Measurements from ENCODE around the gene ROS1.

Gene ROS1

GRCh38 chr6:117328005-117328389 lies 97.7 kb downstream of the ROS1 start:
- H3K36me3 Mint-ChIP-seq (ENCODE audit: low read depth) = no peaks in the 10 kb centered on the region
- no peak overlapping the region for H3K4me3 Mint-ChIP-seq
- peaks cover 19% of the 10 kb centered on the region for H3K27me3 Mint-ChIP-seq
- DNase-seq (no peak), ATAC-seq (no peak)
- H3K4me1 Mint-ChIP-seq = no peaks in the 10 kb centered on the region
- H3K27ac Mint-ChIP-seq = no peak overlapping the region
- peaks cover 7% of the 10 kb centered on the region for H3K9me3 Mint-ChIP-seq

GRCh38 chr6:117327149-117328004 lies 98.4 kb downstream of the ROS1 start:
- ATAC-seq = no peak
- no peak overlapping the region for H3K4me3 Mint-ChIP-seq
- peaks cover 2% of the 10 kb centered on the region for H3K9me3 Mint-ChIP-seq
- DNase-seq = no peak
- peaks cover 15% of the 10 kb centered on the region for H3K27me3 Mint-ChIP-seq
- no peaks in the 10 kb centered on the region for H3K4me1 Mint-ChIP-seq
- H3K36me3 Mint-ChIP-seq (ENCODE audit: low read depth) = no peaks in the 10 kb centered on the region
- H3K27ac Mint-ChIP-seq = no peak overlapping the region

GRCh38 chr6:117326396-117326795 lies 99.3 kb downstream of the ROS1 start:
- no peak overlapping the region for H3K4me3 Mint-ChIP-seq
- no peak for ATAC-seq
- no peaks in the 10 kb centered on the region for H3K36me3 Mint-ChIP-seq (ENCODE audit: low read depth)
- H3K27ac Mint-ChIP-seq = no peak overlapping the region
- no peaks in the 10 kb centered on the region for H3K4me1 Mint-ChIP-seq
- H3K27me3 Mint-ChIP-seq = peaks cover 12% of the 10 kb centered on the region
- no peaks in the 10 kb centered on the region for H3K9me3 Mint-ChIP-seq
- no peak for DNase-seq

- DNase-seq = no peak
- Mint-ChIP-seq H3K27ac (no peak overlapping the region), H3K4me1 (no peaks in the 10 kb centered on the region), H3K36me3 (ENCODE audit: low read depth) (no peaks in the 10 kb centered on the region), H3K9me3 (no peaks in the 10 kb centered on the region), H3K4me3 (no peak overlapping the region), H3K27me3 (peaks cover 7% of the 10 kb centered on the region)
- no peak for ATAC-seq
Measured at GRCh38 chr6:117317261-117317660, 108.5 kb downstream of the ROS1 start.

GRCh38 chr6:117311726-117312125 lies 114.0 kb downstream of the ROS1 start:
- H3K4me3 Mint-ChIP-seq = no peak overlapping the region
- H3K27ac Mint-ChIP-seq = no peak overlapping the region
- H3K9me3 Mint-ChIP-seq = no peaks in the 10 kb centered on the region
- DNase-seq (no peak), ATAC-seq (no peak)
- no peaks in the 10 kb centered on the region for H3K4me1 Mint-ChIP-seq
- no peaks in the 10 kb centered on the region for H3K36me3 Mint-ChIP-seq (ENCODE audit: low read depth)
- peaks cover 6% of the 10 kb centered on the region for H3K27me3 Mint-ChIP-seq

GRCh38 chr6:117311310-117311709 lies 114.4 kb downstream of the ROS1 start:
- ATAC-seq = no peak
- no peak for DNase-seq
- peaks cover 6% of the 10 kb centered on the region for H3K27me3 Mint-ChIP-seq
- no peaks in the 10 kb centered on the region for H3K4me1 Mint-ChIP-seq
- no peaks in the 10 kb centered on the region for H3K9me3 Mint-ChIP-seq
- no peak overlapping the region for H3K27ac Mint-ChIP-seq
- H3K36me3 Mint-ChIP-seq (ENCODE audit: low read depth) = no peaks in the 10 kb centered on the region
- no peak overlapping the region for H3K4me3 Mint-ChIP-seq

GRCh38 chr6:117309611-117310010 lies 116.1 kb downstream of the ROS1 start:
- Mint-ChIP-seq H3K27ac (no peak overlapping the region), H3K4me3 (no peak overlapping the region), H3K4me1 (no peaks in the 10 kb centered on the region), H3K9me3 (no peaks in the 10 kb centered on the region), H3K27me3 (peaks cover 5% of the 10 kb centered on the region), H3K36me3 (ENCODE audit: low read depth) (no peaks in the 10 kb centered on the region)
- no peak for ATAC-seq
- DNase-seq = no peak

GRCh38 chr6:117309069-117309468 lies 116.7 kb downstream of the ROS1 start:
- no peak overlapping the region for H3K27ac Mint-ChIP-seq
- no peak overlapping the region for H3K4me3 Mint-ChIP-seq
- no peaks in the 10 kb centered on the region for H3K9me3 Mint-ChIP-seq
- no peaks in the 10 kb centered on the region for H3K36me3 Mint-ChIP-seq (ENCODE audit: low read depth)
- peaks cover 5% of the 10 kb centered on the region for H3K27me3 Mint-ChIP-seq
- ATAC-seq (no peak), DNase-seq (no peak)
- H3K4me1 Mint-ChIP-seq = no peaks in the 10 kb centered on the region

GRCh38 chr6:117307655-117308054 lies 118.1 kb downstream of the ROS1 start:
- H3K4me1 Mint-ChIP-seq = no peaks in the 10 kb centered on the region
- no peaks in the 10 kb centered on the region for H3K36me3 Mint-ChIP-seq (ENCODE audit: low read depth)
- ATAC-seq (no peak), DNase-seq (no peak)
- H3K27me3 Mint-ChIP-seq = peaks cover 5% of the 10 kb centered on the region
- H3K4me3 Mint-ChIP-seq = no peak overlapping the region
- no peaks in the 10 kb centered on the region for H3K9me3 Mint-ChIP-seq
- H3K27ac Mint-ChIP-seq = no peak overlapping the region

- ATAC-seq (no peak), DNase-seq (no peak)
- no peak overlapping the region for H3K4me3 Mint-ChIP-seq
- H3K27ac Mint-ChIP-seq = no peak overlapping the region
- peaks cover 4% of the 10 kb centered on the region for H3K27me3 Mint-ChIP-seq
- H3K36me3 Mint-ChIP-seq (ENCODE audit: low read depth) = no peaks in the 10 kb centered on the region
- H3K9me3 Mint-ChIP-seq = no peaks in the 10 kb centered on the region
- H3K4me1 Mint-ChIP-seq = no peaks in the 10 kb centered on the region
Measured at GRCh38 chr6:117306227-117306790, 119.4 kb downstream of the ROS1 start.

GRCh38 chr6:117304446-117304845 lies 121.3 kb downstream of the ROS1 start:
- Mint-ChIP-seq H3K36me3 (ENCODE audit: low read depth) (no peaks in the 10 kb centered on the region), H3K4me1 (no peaks in the 10 kb centered on the region), H3K4me3 (no peak overlapping the region), H3K9me3 (no peaks in the 10 kb centered on the region), H3K27ac (no peak overlapping the region), H3K27me3 (peaks cover 2% of the 10 kb centered on the region)
- ATAC-seq (no peak), DNase-seq (no peak)

GRCh38 chr6:117303323-117303722 lies 122.4 kb downstream of the ROS1 start:
- no peak overlapping the region for H3K27ac Mint-ChIP-seq
- H3K36me3 Mint-ChIP-seq (ENCODE audit: low read depth) = no peaks in the 10 kb centered on the region
- ATAC-seq (no peak), DNase-seq (no peak)
- no peak overlapping the region for H3K4me3 Mint-ChIP-seq
- no peaks in the 10 kb centered on the region for H3K4me1 Mint-ChIP-seq
- no peaks in the 10 kb centered on the region for H3K9me3 Mint-ChIP-seq
- H3K27me3 Mint-ChIP-seq = peaks cover 2% of the 10 kb centered on the region

- Mint-ChIP-seq H3K27ac (no peak overlapping the region), H3K27me3 (peaks cover 5% of the 10 kb centered on the region), H3K4me3 (no peak overlapping the region), H3K9me3 (no peaks in the 10 kb centered on the region), H3K36me3 (ENCODE audit: low read depth) (no peaks in the 10 kb centered on the region), H3K4me1 (no peaks in the 10 kb centered on the region)
- ATAC-seq (no peak), DNase-seq (no peak)
Measured at GRCh38 chr6:117298941-117299340, 126.8 kb downstream of the ROS1 start.

GRCh38 chr6:117290173-117290846 lies 135.4 kb downstream of the ROS1 start:
- Mint-ChIP-seq H3K36me3 (ENCODE audit: low read depth) (no peaks in the 10 kb centered on the region), H3K27ac (no peak overlapping the region), H3K9me3 (no peaks in the 10 kb centered on the region), H3K27me3 (peaks cover 14% of the 10 kb centered on the region), H3K4me1 (no peaks in the 10 kb centered on the region), H3K4me3 (no peak overlapping the region)
- DNase-seq (no peak), ATAC-seq (no peak)

- ATAC-seq (no peak), DNase-seq (no peak)
- Mint-ChIP-seq H3K27ac (no peak overlapping the region), H3K4me3 (no peak overlapping the region), H3K9me3 (no peaks in the 10 kb centered on the region), H3K27me3 (peaks cover 8% of the 10 kb centered on the region), H3K4me1 (no peaks in the 10 kb centered on the region), H3K36me3 (ENCODE audit: low read depth) (no peaks in the 10 kb centered on the region)
Measured at GRCh38 chr6:117288083-117288715, 137.5 kb downstream of the ROS1 start.
